ENCODE measurements around the gene SPATA6L. TPM values are rescaled to one million over a fixed set of nuclear protein-coding genes. Genes with fewer than 3 reads are reported as not detected.

The SPATA6L gene
- total RNA-seq, 1 experiment from 2014 or later, result 0.57 TPM

- CTCF ChIA-PET, result no interaction called here
- Histone ChIP-seq H3K4me3 (replicated peaks in 1 of 2; ENCODE audit: low read depth in 1 of 2, low read length in 2 of 2) (no peak overlapping the region), H2AFZ (ENCODE audit: low read depth, low read length, poor library complexity, severe bottlenecking) (no peak overlapping the region), H3K4me2 (ENCODE audit: low read length) (no peak overlapping the region), H3K9ac (ENCODE audit: low read length) (no peak overlapping the region), H4K20me1 (ENCODE audit: insufficient read depth) (no peaks in the 10 kb centered on the region), H3K27me3 (ENCODE audit: insufficient read depth, low read length) (no peaks in the 10 kb centered on the region), H3K27ac (ENCODE audit: low read depth, low read length) (no peak overlapping the region), H3K79me2 (ENCODE audit: insufficient read depth, low read length) (no peaks in the 10 kb centered on the region), H3K9me2 (ENCODE audit: insufficient read depth) (no peaks in the 10 kb centered on the region), H3K36me3 (ENCODE audit: control insufficient read depth in 1 of 2, insufficient read depth in 2 of 2, low read length in 2 of 2) (no peaks in the 10 kb centered on the region; a peak in 1 of 4 replicates), H3K4me1 (ENCODE audit: control insufficient read depth in 1 of 2, insufficient read depth in 2 of 2, low read length in 2 of 2) (no peaks in the 10 kb centered on the region), H3K9me3 (ENCODE audit: control insufficient read depth in 1 of 2, insufficient read depth in 1 of 2, low read depth in 1 of 2, low read length in 2 of 2) (no peaks in the 10 kb centered on the region)
- ATAC-seq (no peak), DNase-seq (ENCODE audit: low read depth, low spot score) (no peak)
- no TSS peak for BruUV-seq (replicated peaks)
- TF ChIP-seq CTCF (IDR thresholded peaks at IDR 0.05 in 2 of 3, conservative IDR thresholded peaks at IDR 0.05 in 1 of 3; ENCODE audit: borderline replicate concordance in 1 of 3, insufficient read depth in 1 of 3, low read depth in 2 of 3, low read length in 2 of 3), result no peak
- no peak for TF ChIP-seq SP1 (IDR thresholded peaks at IDR 0.05; ENCODE audit: low read depth)
- no peak for TF ChIP-seq SIN3A (IDR thresholded peaks at IDR 0.05; ENCODE audit: low read depth)
- TF ChIP-seq POLR2A (IDR thresholded peaks at IDR 0.05; ENCODE audit: borderline replicate concordance, extremely low read depth, insufficient read depth, insufficient read length), result no peak
- TF ChIP-seq MAX (IDR thresholded peaks at IDR 0.05), result no peak
- TF ChIP-seq EZH2phosphoT487 (IDR thresholded peaks at IDR 0.05; ENCODE audit: borderline replicate concordance), result no peak
- no peak for TF ChIP-seq JUND (IDR thresholded peaks at IDR 0.05)
- TF ChIP-seq YY1 (IDR thresholded peaks at IDR 0.05; ENCODE audit: extremely low read depth, insufficient replicate concordance, low read depth, low read length), result no peak
- no peak for TF ChIP-seq RAD21 (IDR thresholded peaks at IDR 0.05; ENCODE audit: low read depth)
- TF ChIP-seq CEBPB (IDR thresholded peaks at IDR 0.05; ENCODE audit: low read depth), result no peak
- RAD21 ChIA-PET (ENCODE audit: low non-redundant PET in 1 of 2, low total read pairs in 2 of 2, uncharacterized antibody in 2 of 2, unreplicated experiment in 2 of 2), result no interaction called here
- POLR2A ChIA-PET, result no interaction called here
- intact Hi-C loops (cut with micrococcal nuclease), result no loop called here
Observed at GRCh38 chr9:4581035-4581760, 85.1 kb downstream of the SPATA6L start.

Data from HCT116 (cell line).